GM12891 (cell line): ENCODE measurements around the gene OPRL1.

Experiments
- DNase-seq: peaks from one replicate; pipeline ENCODE4 v3.0.0; 2011; ENCODE audit warnings: low spot score; ENCODE audit not compliant: insufficient read length
- FAIRE-seq: peaks from 2 replicates; lab custom pipeline; 2011; peaks lifted over from hg19 to GRCh38; lab: Jason Lieb, UNC
- PAX5 ChIP-seq: IDR thresholded peaks from 2 replicates; pipeline ENCODE4 v1.6.1; 2011; ENCODE audit warnings: low read length, moderate library complexity, mild to moderate bottlenecking; ENCODE audit not compliant: insufficient read depth, severe bottlenecking
- POLR2A ChIP-seq: IDR thresholded peaks from 2 replicates; pipeline ENCODE4 v1.6.1; 2011; ENCODE audit warnings: low read depth, low read length, control low read depth
- POLR2AphosphoS5 ChIP-seq: IDR thresholded peaks from 2 replicates; pipeline ENCODE4 v1.6.1; 2011; ENCODE audit warnings: low read depth, low read length, control low read depth
- POU2F2 ChIP-seq: IDR thresholded peaks from 2 replicates; pipeline ENCODE4 v1.6.1; 2011; ENCODE audit warnings: low read depth, mild to moderate bottlenecking, control low read depth, low read length, moderate library complexity
- SPI1 ChIP-seq: IDR thresholded peaks from 2 replicates; pipeline ENCODE4 v1.6.1; 2011; ENCODE audit warnings: low read depth, low read length, control low read depth
- TAF1 ChIP-seq: IDR thresholded peaks from 2 replicates; pipeline ENCODE4 v1.6.1; 2011; ENCODE audit warnings: low read depth, low read length, control low read depth

Gene OPRL1

GRCh38 chr20:64143018-64143801 is 63.3 kb downstream of the OPRL1 start:
- FAIRE-seq (no peak), DNase-seq (no peak)
- TF ChIP-seq PAX5 (no peak), SPI1 (no peak), POLR2A (no peak), POLR2AphosphoS5 (no peak), TAF1 (no peak), POU2F2 (no peak)

GRCh38 chr20:64144144-64144912 is 64.4 kb downstream of the OPRL1 start:
- no peak for TF ChIP-seq POU2F2
- TF ChIP-seq PAX5 = no peak
- no peak for TF ChIP-seq TAF1
- no peak for TF ChIP-seq POLR2AphosphoS5
- TF ChIP-seq SPI1 = no peak
- TF ChIP-seq POLR2A = no peak
- FAIRE-seq = no peak
- no peak for DNase-seq

- DNase-seq (no peak), FAIRE-seq (no peak)
- TF ChIP-seq SPI1 (no peak), POU2F2 (no peak), PAX5 (no peak), POLR2A (no peak), TAF1 (no peak), POLR2AphosphoS5 (no peak)
Measured at GRCh38 chr20:64145458-64146300, 65.8 kb downstream of the OPRL1 start.

GRCh38 chr20:64146301-64146935 is 66.5 kb downstream of the OPRL1 start:
- DNase-seq (no peak), FAIRE-seq (no peak)
- TF ChIP-seq POU2F2 (no peak), SPI1 (no peak), POLR2AphosphoS5 (no peak)

GRCh38 chr20:64146936-64147477 is 67.1 kb downstream of the OPRL1 start:
- FAIRE-seq (no peak), DNase-seq (no peak)
- no peak for TF ChIP-seq POLR2AphosphoS5
- no peak for TF ChIP-seq POU2F2
- TF ChIP-seq PAX5 = no peak
- no peak for TF ChIP-seq POLR2A
- no peak for TF ChIP-seq TAF1
- TF ChIP-seq SPI1 = no peak

- no peak for FAIRE-seq
- TF ChIP-seq SPI1 (no peak), POLR2A (no peak), TAF1 (no peak), POLR2AphosphoS5 (no peak), POU2F2 (no peak), PAX5 (no peak)
- DNase-seq = no peak
Measured at GRCh38 chr20:64148581-64148980, 68.7 kb downstream of the OPRL1 start.

GRCh38 chr20:64149141-64149540 is 69.3 kb downstream of the OPRL1 start:
- DNase-seq (no peak), FAIRE-seq (no peak)
- no peak for TF ChIP-seq TAF1
- no peak for TF ChIP-seq POU2F2
- TF ChIP-seq POLR2AphosphoS5 = no peak
- TF ChIP-seq POLR2A = no peak
- no peak for TF ChIP-seq PAX5
- TF ChIP-seq SPI1 = no peak

GRCh38 chr20:64149809-64150560 is 70.1 kb downstream of the OPRL1 start:
- no peak for DNase-seq
- FAIRE-seq = peak; percentile 9
- TF ChIP-seq POU2F2 (no peak), SPI1 (no peak), PAX5 (no peak), TAF1 (no peak), POLR2A (no peak)
